ENCODE measurements around the gene NLRP11. TPM values are rescaled to one million over a fixed set of nuclear protein-coding genes. Genes with fewer than 3 reads are reported as not detected.

Gene NLRP11
- total and polyA plus RNA-seq, 2 of the 4 experiments (the other 2 are of a cell fraction) = not detected

GRCh38 chr19:55812449-55812848 is 19.4 kb downstream of the NLRP11 start:
- H3K23ac ChIP-seq (ENCODE audit: low read depth, low read length) = no peak overlapping the region
- no peak overlapping the region for H2BK120ac ChIP-seq (ENCODE audit: low read depth, low read length)
- H3K79me1 ChIP-seq (ENCODE audit: low read depth in 1 of 2, low read length in 2 of 2) = no peaks in the 10 kb centered on the region
- ATAC-seq (ENCODE audit: low read depth) (no peak), DNase-seq (no peak)
- H3K4me3 ChIP-seq (ENCODE audit: insufficient read depth, low read depth, low read length) = no peak overlapping the region
- ChIA-PET POLR2A (ENCODE audit: unreplicated experiment) (no interaction called here), CTCF (no interaction called here)
- H2BK15ac ChIP-seq (ENCODE audit: low read depth, low read length) = no peak overlapping the region
- no peaks in the 10 kb centered on the region for H3K9me1 ChIP-seq (ENCODE audit: insufficient read depth, low read length)
- H3K56ac ChIP-seq (ENCODE audit: extremely low read depth, insufficient read depth, low read length) = no peak overlapping the region
- H3K4me1 ChIP-seq (ENCODE audit: control insufficient read depth, insufficient read depth, low read length) = no peaks in the 10 kb centered on the region
- no peaks in the 10 kb centered on the region for H4K20me1 ChIP-seq (ENCODE audit: insufficient read depth, low read length)
- no peak overlapping the region for H3K18ac ChIP-seq (ENCODE audit: low read depth, low read length)
- no peak overlapping the region for H2BK5ac ChIP-seq (ENCODE audit: low read depth, low read length, poor library complexity, severe bottlenecking)
- no peak overlapping the region for H4K91ac ChIP-seq (ENCODE audit: insufficient read depth, low read depth, low read length)
- H4K8ac ChIP-seq (ENCODE audit: low read depth in 2 of 2, low read length in 2 of 2) = no peak overlapping the region
- H2BK20ac ChIP-seq (ENCODE audit: low read depth, low read length) = no peak overlapping the region
- H3K9ac ChIP-seq (ENCODE audit: low read depth, low read length) = no peak overlapping the region
- no peak overlapping the region for H2AK9ac ChIP-seq (replicated peaks; ENCODE audit: low read depth, low read length, poor library complexity)
- TF ChIP-seq CHD1 (IDR thresholded peaks at IDR 0.05; ENCODE audit: low read depth, low read length) = no peak
- TF ChIP-seq FOS (IDR thresholded peaks at IDR 0.05; ENCODE audit: low read depth, low read length) = no peak
- no peak for TF ChIP-seq CEBPB (IDR thresholded peaks at IDR 0.05; ENCODE audit: low read depth, low read length)
- no peak for TF ChIP-seq RAD21 (IDR thresholded peaks at IDR 0.05; ENCODE audit: low read length)
- TF ChIP-seq CTCF (conservative IDR thresholded peaks at IDR 0.05; ENCODE audit: low read depth, low read length) = no peak
- TF ChIP-seq NFE2L2 (IDR thresholded peaks at IDR 0.05; ENCODE audit: low read depth, low read length) = no peak
- in situ Hi-C loops (cut with MboI; ENCODE audit: low sequenced_read_pairs) (no loop called here), intact Hi-C loops (cut with micrococcal nuclease) (no loop called here), dilution Hi-C loops (cut with HindIII; ENCODE audit: low sequenced_read_pairs, unreplicated experiment) (no loop called here)
- no peaks in the 10 kb centered on the region for H3K27me3 ChIP-seq (ENCODE audit: control insufficient read depth, insufficient read depth, low read length)
- no peak overlapping the region for H3K4me2 ChIP-seq (ENCODE audit: low read depth, low read length)
- H3K36me3 ChIP-seq (ENCODE audit: control insufficient read depth, insufficient read depth, low read length) = no peaks in the 10 kb centered on the region
- 20% methylated on average over 1 of the region's 7 CpGs; no CpG with 5 or more reads in 1 of the 2 experiments for WGBS, 2 experiments (ENCODE audit: extremely low coverage in 2 of 2, insufficient read length in 1 of 2)
- H2AK5ac ChIP-seq (ENCODE audit: low read depth, low read length) = no peak overlapping the region
- H4K5ac ChIP-seq (ENCODE audit: low read depth, low read length) = no peak overlapping the region
- no TSS peak for BruUV-seq (replicated peaks)
- H3K9me3 ChIP-seq (ENCODE audit: control insufficient read depth, insufficient read depth, low read length) = peaks cover 16% of the 10 kb centered on the region
- no peak overlapping the region for H3K27ac ChIP-seq (ENCODE audit: insufficient read depth, low read length)
- no peak overlapping the region for H3K14ac ChIP-seq (replicated peaks; ENCODE audit: low read depth, low read length)
- no peak overlapping the region for H2AFZ ChIP-seq (replicated peaks; ENCODE audit: low read length, poor library complexity)
- H3K4ac ChIP-seq (ENCODE audit: low read depth, low read length) = no peak overlapping the region

Data from IMR-90 (cell line).